Measurements from ENCODE around the gene INPP5A. TPM values are rescaled to one million over a fixed set of nuclear protein-coding genes. Genes with fewer than 3 reads are reported as not detected.

INPP5A gene
- polyA plus RNA-seq, 4 donors = 21.1 to 25.0 (median 22.8) TPM

DNA sequence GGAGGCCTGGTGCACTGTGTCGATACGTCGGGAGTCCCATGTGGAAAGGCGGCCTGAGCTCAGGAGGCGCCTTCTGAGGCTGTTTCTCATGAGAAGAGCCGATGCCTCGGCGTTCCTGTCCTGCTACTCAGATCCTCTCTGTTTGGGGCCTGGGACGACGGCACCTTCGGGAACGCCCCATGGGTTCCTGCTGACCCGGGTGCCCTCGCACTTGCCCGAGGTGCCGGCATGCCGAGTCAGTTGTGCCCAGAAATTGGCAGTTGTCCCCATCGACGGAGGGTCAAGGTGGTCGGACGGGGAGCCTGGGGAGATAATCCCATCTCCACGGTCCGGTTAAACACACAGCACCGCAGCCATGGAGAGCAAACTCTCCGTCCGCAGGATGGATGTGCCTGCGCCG lies 215.4 kb downstream of the INPP5A start:
- FAIRE-seq = no peak
- 96 to 98% (median 98%) methylated on average over 28 of the region's 28 CpGs for WGBS, 3 donors
- peaks cover 3 to 66% (median 10%) of the 10 kb centered on the region in 3 donors for H3K36me3 ChIP-seq (ENCODE audit: control insufficient read depth in 3 of 3, insufficient read depth in 2 of 3, low read depth in 1 of 3, low read length in 3 of 3)

GRCh38 chr10:132753596-132753995 lies 216.0 kb downstream of the INPP5A start:
- WGBS, 3 donors = 91 to 94% (median 91%) methylated on average over 15 of the region's 15 CpGs
- DNase-seq = no peak
- Histone ChIP-seq H3K4me3 (ENCODE audit: low read depth in 1 of 3, low read length in 3 of 3) (no peak overlapping the region), H3K36me3 (ENCODE audit: control insufficient read depth in 3 of 3, insufficient read depth in 2 of 3, low read depth in 1 of 3, low read length in 3 of 3) (peaks cover 3 to 66% (median 10%) of the 10 kb centered on the region in 3 donors), H3K9me3 (ENCODE audit: control insufficient read depth in 2 of 2, insufficient read depth in 1 of 2, low read depth in 1 of 2, low read length in 1 of 2) (peaks cover 0 to 18% of the 10 kb centered on the region in 2 donors), H3K27ac (ENCODE audit: low read depth in 1 of 3, low read length in 2 of 3) (no peak overlapping the region), H3K4me1 (ENCODE audit: control insufficient read depth in 3 of 3, insufficient read depth in 2 of 3, low read depth in 1 of 3, low read length in 2 of 3) (no peaks in the 10 kb centered on the region), H3K27me3 (ENCODE audit: control insufficient read depth in 3 of 3, insufficient read depth in 3 of 3, low read length in 3 of 3) (no peaks in the 10 kb centered on the region)
- no peak for FAIRE-seq

More for the DNA sequence above, 215.4 kb downstream of the INPP5A start:
- no peak overlapping the region for H3K27ac ChIP-seq (ENCODE audit: low read depth in 1 of 3, low read length in 2 of 3)
- H3K27me3 ChIP-seq (ENCODE audit: control insufficient read depth in 3 of 3, insufficient read depth in 3 of 3, low read length in 3 of 3) = no peaks in the 10 kb centered on the region
- H3K4me3 ChIP-seq (ENCODE audit: low read depth in 1 of 3, low read length in 3 of 3) = no peak overlapping the region
- no peaks in the 10 kb centered on the region for H3K4me1 ChIP-seq (ENCODE audit: control insufficient read depth in 3 of 3, insufficient read depth in 2 of 3, low read depth in 1 of 3, low read length in 2 of 3)
- H3K9me3 ChIP-seq (ENCODE audit: control insufficient read depth in 2 of 2, insufficient read depth in 1 of 2, low read depth in 1 of 2, low read length in 1 of 2) = peaks cover 0 to 18% of the 10 kb centered on the region in 2 donors
- DNase-seq = no peak

GRCh38 chr10:132754071-132754470 lies 216.5 kb downstream of the INPP5A start:
- peaks cover 3 to 66% (median 10%) of the 10 kb centered on the region in 3 donors for H3K36me3 ChIP-seq (ENCODE audit: control insufficient read depth in 3 of 3, insufficient read depth in 2 of 3, low read depth in 1 of 3, low read length in 3 of 3)
- no peak for FAIRE-seq
- no peaks in the 10 kb centered on the region for H3K4me1 ChIP-seq (ENCODE audit: control insufficient read depth in 3 of 3, insufficient read depth in 2 of 3, low read depth in 1 of 3, low read length in 2 of 3)
- 92 to 95% (median 94%) methylated on average over 18 of the region's 18 CpGs for WGBS, 3 donors
- DNase-seq = no peak
- H3K9me3 ChIP-seq (ENCODE audit: control insufficient read depth in 2 of 2, insufficient read depth in 1 of 2, low read depth in 1 of 2, low read length in 1 of 2) = peaks cover 0 to 18% of the 10 kb centered on the region in 2 donors
- H3K27ac ChIP-seq (ENCODE audit: low read depth in 1 of 3, low read length in 2 of 3) = no peak overlapping the region
- no peaks in the 10 kb centered on the region for H3K27me3 ChIP-seq (ENCODE audit: control insufficient read depth in 3 of 3, insufficient read depth in 3 of 3, low read length in 3 of 3)
- H3K4me3 ChIP-seq (ENCODE audit: low read depth in 1 of 3, low read length in 3 of 3) = no peak overlapping the region

GRCh38 chr10:132755166-132755711 lies 217.7 kb downstream of the INPP5A start:
- FAIRE-seq (no peak), DNase-seq (no peak)
- Histone ChIP-seq H3K27ac (ENCODE audit: low read depth in 1 of 3, low read length in 2 of 3) (no peak overlapping the region), H3K4me3 (ENCODE audit: low read depth in 1 of 3, low read length in 3 of 3) (no peak overlapping the region), H3K4me1 (ENCODE audit: control insufficient read depth in 3 of 3, insufficient read depth in 2 of 3, low read depth in 1 of 3, low read length in 2 of 3) (no peaks in the 10 kb centered on the region), H3K9me3 (ENCODE audit: control insufficient read depth in 2 of 2, insufficient read depth in 1 of 2, low read depth in 1 of 2, low read length in 1 of 2) (peaks cover 0 to 18% of the 10 kb centered on the region in 2 donors), H3K27me3 (ENCODE audit: control insufficient read depth in 3 of 3, insufficient read depth in 3 of 3, low read length in 3 of 3) (no peaks in the 10 kb centered on the region), H3K36me3 (ENCODE audit: control insufficient read depth in 3 of 3, insufficient read depth in 2 of 3, low read depth in 1 of 3, low read length in 3 of 3) (peaks cover 3 to 63% (median 10%) of the 10 kb centered on the region in 3 donors)
- 97 to 98% (median 97%) methylated on average over 15 of the region's 15 CpGs for WGBS, 3 donors

DNA sequence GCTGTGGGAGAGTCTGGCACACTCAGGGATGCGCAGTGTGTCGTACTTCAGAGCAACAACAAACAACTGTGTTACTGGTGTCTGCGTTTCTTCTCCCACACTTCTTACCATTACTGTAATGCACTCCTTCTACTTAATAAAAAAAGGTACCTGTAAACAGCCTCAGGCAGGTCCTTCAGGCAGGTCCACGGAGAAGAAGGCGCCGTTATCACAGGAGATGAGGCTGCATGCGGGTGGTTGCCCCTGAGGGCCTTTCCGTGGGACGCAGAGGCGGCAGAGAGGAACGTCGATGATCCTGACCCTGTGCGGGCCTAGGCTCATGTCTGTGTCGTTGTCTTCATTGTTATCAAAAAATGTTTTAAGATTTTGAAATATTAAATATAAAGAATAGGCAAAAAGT lies 219.0 kb downstream of the INPP5A start:
- no peak overlapping the region for H3K27ac ChIP-seq (ENCODE audit: low read depth in 1 of 3, low read length in 2 of 3)
- FAIRE-seq (no peak), DNase-seq (no peak)
- peaks cover 0 to 18% of the 10 kb centered on the region in 2 donors for H3K9me3 ChIP-seq (ENCODE audit: control insufficient read depth in 2 of 2, insufficient read depth in 1 of 2, low read depth in 1 of 2, low read length in 1 of 2)
- H3K36me3 ChIP-seq (ENCODE audit: control insufficient read depth in 3 of 3, insufficient read depth in 2 of 3, low read depth in 1 of 3, low read length in 3 of 3) = peaks cover 0 to 65% (median 6%) of the 10 kb centered on the region in 3 donors
- H3K27me3 ChIP-seq (ENCODE audit: control insufficient read depth in 3 of 3, insufficient read depth in 3 of 3, low read length in 3 of 3) = no peaks in the 10 kb centered on the region
- 96 to 98% (median 97%) methylated on average over 14 of the region's 14 CpGs for WGBS, 3 donors
- no peak overlapping the region for H3K4me3 ChIP-seq (ENCODE audit: low read depth in 1 of 3, low read length in 3 of 3)
- H3K4me1 ChIP-seq (ENCODE audit: control insufficient read depth in 3 of 3, insufficient read depth in 2 of 3, low read depth in 1 of 3, low read length in 2 of 3) = no peaks in the 10 kb centered on the region

GRCh38 chr10:132757171-132757570 lies 219.6 kb downstream of the INPP5A start:
- no peaks in the 10 kb centered on the region for H3K27me3 ChIP-seq (ENCODE audit: control insufficient read depth in 3 of 3, insufficient read depth in 3 of 3, low read length in 3 of 3)
- H3K9me3 ChIP-seq (ENCODE audit: control insufficient read depth in 2 of 2, insufficient read depth in 1 of 2, low read depth in 1 of 2, low read length in 1 of 2) = peaks cover 0 to 18% of the 10 kb centered on the region in 2 donors
- H3K27ac ChIP-seq (ENCODE audit: low read depth in 1 of 3, low read length in 2 of 3) = no peak overlapping the region
- no peak for FAIRE-seq
- H3K4me1 ChIP-seq (ENCODE audit: control insufficient read depth in 3 of 3, insufficient read depth in 2 of 3, low read depth in 1 of 3, low read length in 2 of 3) = no peaks in the 10 kb centered on the region
- H3K4me3 ChIP-seq (ENCODE audit: low read depth in 1 of 3, low read length in 3 of 3) = no peak overlapping the region
- H3K36me3 ChIP-seq (ENCODE audit: control insufficient read depth in 3 of 3, insufficient read depth in 2 of 3, low read depth in 1 of 3, low read length in 3 of 3) = peaks cover 0 to 67% (median 6%) of the 10 kb centered on the region in 3 donors
- 97 to 99% (median 98%) methylated on average over 27 of the region's 27 CpGs for WGBS, 3 donors
- no peak for DNase-seq

DNA sequence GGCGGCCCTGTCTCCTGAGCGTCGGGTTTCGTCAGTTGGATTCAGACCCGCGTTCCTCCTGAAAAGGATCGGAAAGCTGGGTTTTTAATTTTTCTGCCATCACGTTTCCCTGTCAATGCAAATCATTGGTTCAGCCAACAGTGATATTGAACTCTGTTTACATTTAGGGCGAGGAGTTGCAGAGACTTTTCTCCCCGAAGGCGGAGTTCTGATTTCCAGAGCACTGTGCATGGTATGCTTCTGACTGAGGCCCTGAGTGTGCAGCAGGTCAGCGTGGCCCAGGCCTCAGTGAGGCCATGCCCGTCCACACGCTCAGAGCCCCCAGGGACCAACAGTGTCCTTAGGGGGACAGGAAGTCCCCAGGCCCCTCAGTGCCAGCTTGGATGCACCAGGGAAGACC lies 221.3 kb downstream of the INPP5A start:
- FAIRE-seq = no peak
- no peak for DNase-seq
- no peak overlapping the region for H3K27ac ChIP-seq (ENCODE audit: low read depth in 1 of 3, low read length in 2 of 3)
- H3K4me1 ChIP-seq (ENCODE audit: control insufficient read depth in 3 of 3, insufficient read depth in 2 of 3, low read depth in 1 of 3, low read length in 2 of 3) = no peaks in the 10 kb centered on the region
- no peak overlapping the region for H3K4me3 ChIP-seq (ENCODE audit: low read depth in 1 of 3, low read length in 3 of 3)
- WGBS, 3 donors = 84 to 93% (median 92%) methylated on average over 14 of the region's 14 CpGs
- no peaks in the 10 kb centered on the region for H3K27me3 ChIP-seq (ENCODE audit: control insufficient read depth in 3 of 3, insufficient read depth in 3 of 3, low read length in 3 of 3)
- H3K9me3 ChIP-seq (ENCODE audit: control insufficient read depth in 2 of 2, insufficient read depth in 1 of 2, low read depth in 1 of 2, low read length in 1 of 2) = peaks cover 0 to 17% of the 10 kb centered on the region in 2 donors
- H3K36me3 ChIP-seq (ENCODE audit: control insufficient read depth in 3 of 3, insufficient read depth in 2 of 3, low read depth in 1 of 3, low read length in 3 of 3) = peaks cover 0 to 63% (median 6%) of the 10 kb centered on the region in 3 donors

DNA sequence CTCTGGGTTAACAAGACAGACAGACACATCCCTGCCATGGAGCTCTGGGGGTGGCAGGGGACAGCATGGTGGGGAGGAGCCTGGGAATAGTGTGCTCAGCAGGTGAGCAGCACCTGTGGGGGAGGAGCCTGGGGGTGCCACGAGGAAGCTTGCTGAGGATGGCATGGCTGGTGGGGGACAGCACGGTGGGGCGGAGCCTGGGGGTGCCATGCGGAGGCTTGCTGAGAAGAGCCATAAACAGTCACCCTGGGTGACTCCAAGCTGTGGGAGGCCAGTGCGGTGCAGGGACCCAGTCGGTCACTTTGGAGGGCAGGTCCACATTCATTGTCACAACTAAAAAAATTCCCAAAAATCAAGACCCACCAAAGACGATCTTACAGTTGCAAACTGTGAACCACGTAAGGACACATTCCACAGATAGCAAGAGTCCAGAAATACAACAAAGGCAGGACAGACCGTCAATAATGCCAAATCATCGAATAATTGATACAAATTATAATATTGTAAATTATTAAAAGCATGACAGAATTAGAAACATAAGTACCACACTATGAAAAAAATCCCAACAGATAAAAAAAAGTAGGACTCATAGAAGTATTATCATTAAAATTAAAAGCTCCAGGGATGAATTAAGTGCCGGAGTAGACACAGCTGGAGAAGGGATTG lies 223.9 kb downstream of the INPP5A start:
- FAIRE-seq = no peak
- no peak for DNase-seq
- WGBS, 3 donors = 92 to 94% (median 93%) methylated on average over 11 of the region's 11 CpGs
- no peak overlapping the region for H3K4me3 ChIP-seq (ENCODE audit: low read depth in 1 of 3, low read length in 3 of 3)
- H3K36me3 ChIP-seq (ENCODE audit: control insufficient read depth in 3 of 3, insufficient read depth in 2 of 3, low read depth in 1 of 3, low read length in 3 of 3) = peaks cover 0 to 50% (median 0%) of the 10 kb centered on the region in 3 donors
- H3K4me1 ChIP-seq (ENCODE audit: control insufficient read depth in 3 of 3, insufficient read depth in 2 of 3, low read depth in 1 of 3, low read length in 2 of 3) = no peaks in the 10 kb centered on the region
- H3K9me3 ChIP-seq (ENCODE audit: control insufficient read depth in 2 of 2, insufficient read depth in 1 of 2, low read depth in 1 of 2, low read length in 1 of 2) = peaks cover 0 to 10% of the 10 kb centered on the region in 2 donors
- H3K27me3 ChIP-seq (ENCODE audit: control insufficient read depth in 3 of 3, insufficient read depth in 3 of 3, low read length in 3 of 3) = no peaks in the 10 kb centered on the region
- H3K27ac ChIP-seq (ENCODE audit: low read depth in 1 of 3, low read length in 2 of 3) = no peak overlapping the region
